Muscle of leg (tissue), 11 donors: ENCODE data around the gene SERPINF2. TPM values are rescaled to one million over a fixed set of nuclear protein-coding genes. Genes with fewer than 3 reads are reported as not detected.
"Not testable (repeated sequence)": the region's sequence is repeated elsewhere in the genome, so short reads cannot be mapped to it uniquely, and the experiment has no call there.

Source experiments
- DNase-seq: peaks from one replicate; pipeline ENCODE4 v3.0.0; 2013
- H3K27ac ChIP-seq: one replicate; pipeline ENCODE4 v1.5.1; 2013; ENCODE audit warnings: mild to moderate bottlenecking, low read length, control low read depth
- H3K27me3 ChIP-seq: one replicate; pipeline ENCODE4 v1.6.1; 2013; ENCODE audit warnings: low read length; ENCODE audit not compliant: control insufficient read depth, insufficient read depth
- H3K36me3 ChIP-seq: one replicate; pipeline ENCODE4 v1.6.1; 2013; ENCODE audit warnings: low read length; ENCODE audit not compliant: control insufficient read depth, insufficient read depth
- H3K4me1 ChIP-seq: one replicate; pipeline ENCODE4 v1.6.1; 2013; ENCODE audit warnings: low read length; ENCODE audit not compliant: control insufficient read depth, insufficient read depth
- H3K4me3 ChIP-seq: one replicate; pipeline ENCODE4 v1.5.1; 2013; ENCODE audit warnings: low read length, control low read depth
- H3K9me3 ChIP-seq: replicated peaks from 2 replicates; pipeline ENCODE4 v1.6.1; 2013; ENCODE audit warnings: low read depth, low read length; ENCODE audit not compliant: control insufficient read depth
- WGBS: methylation state at CpG from one replicate; pipeline ENCODE4 v1.1.5; 2013; ENCODE audit warnings: missing lambda C conversion rate; ENCODE audit not compliant: insufficient coverage; 5-methylcytosine and 5-hydroxymethylcytosine counted together
- polyA plus RNA-seq, 8 donors: library from polyadenylated mRNA; unstranded; fragments of 120-200 nt; gene quantifications; one replicate each; pipeline versions ENCODE4 v1.2.1 to v1.2.3, GENCODE V29; 2013; ENCODE audit warnings: inconsistent platforms in 1 of 8, low replicate concordance in 1 of 8; ENCODE audit not compliant: insufficient read length in 8 of 8, insufficient read depth in 1 of 8
- total RNA-seq: library from RNA; stranded (reverse); fragments of 120-200 nt; gene quantifications from one replicate; pipeline ENCODE4 v1.2.4, GENCODE V29; 2013

The SERPINF2 gene
- total and polyA plus RNA-seq, 9 donors, result 0.41 to 4.0 (median 0.88) TPM

DNA sequence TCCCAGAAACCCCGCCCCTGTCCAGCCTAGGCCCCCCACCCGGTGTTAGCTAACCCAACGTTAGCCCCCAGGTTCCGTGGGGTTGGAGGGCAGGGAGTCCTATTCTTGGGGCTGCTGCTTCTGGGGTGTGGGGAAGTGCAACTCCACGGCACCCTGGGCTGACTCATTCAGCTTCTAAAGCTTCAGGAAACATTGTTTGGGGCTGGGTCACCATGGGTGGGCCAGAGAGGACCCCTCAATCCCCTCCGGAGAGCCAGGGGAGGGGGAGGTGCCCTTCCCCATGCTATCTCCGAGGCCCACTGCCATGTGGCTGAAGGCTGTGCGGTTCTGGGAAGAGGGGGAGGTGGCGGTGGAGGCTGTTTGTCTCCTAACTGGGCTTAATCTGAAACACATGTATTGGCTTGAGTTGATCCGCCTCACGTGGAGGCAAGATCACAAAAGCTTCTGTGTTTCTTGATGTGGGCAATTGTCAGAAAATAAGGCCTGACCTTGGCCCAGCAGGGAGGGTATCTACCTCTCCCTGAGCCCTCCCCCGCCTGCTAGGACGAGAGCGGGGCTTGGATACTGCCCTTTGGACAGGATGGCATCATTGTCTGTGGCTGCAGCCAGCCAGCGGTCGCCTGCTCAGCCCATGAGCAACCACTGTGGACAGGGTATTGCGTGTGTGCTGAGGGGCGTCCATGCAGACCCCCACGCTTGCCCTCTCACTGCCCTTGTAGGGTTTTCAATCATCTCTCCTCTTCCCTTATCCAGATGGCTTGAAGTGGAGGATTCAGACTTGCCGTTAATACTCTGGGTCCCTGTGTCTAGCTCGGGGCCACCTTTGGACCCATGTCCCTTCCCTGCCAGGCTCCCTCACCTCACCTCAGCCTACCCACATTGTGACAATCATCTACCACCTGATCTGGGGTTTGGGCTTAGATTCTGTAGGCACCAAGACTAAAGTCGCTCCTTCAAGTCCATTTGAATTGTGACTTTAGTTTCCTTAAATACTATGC lies 20.5 kb downstream of the SERPINF2 start:
- DNase-seq, result peak; percentile 92
- Histone ChIP-seq H3K4me3 (peak overlapping the region; percentile 78), H3K27me3 (no peaks in the 10 kb centered on the region), H3K9me3 (no peaks in the 10 kb centered on the region), H3K4me1 (peaks cover 55% of the 10 kb centered on the region), H3K36me3 (peaks cover 11% of the 10 kb centered on the region), H3K27ac (peak overlapping the region; percentile 98)
- WGBS, result 9% methylated on average over 8 of the region's 22 CpGs

DNA sequence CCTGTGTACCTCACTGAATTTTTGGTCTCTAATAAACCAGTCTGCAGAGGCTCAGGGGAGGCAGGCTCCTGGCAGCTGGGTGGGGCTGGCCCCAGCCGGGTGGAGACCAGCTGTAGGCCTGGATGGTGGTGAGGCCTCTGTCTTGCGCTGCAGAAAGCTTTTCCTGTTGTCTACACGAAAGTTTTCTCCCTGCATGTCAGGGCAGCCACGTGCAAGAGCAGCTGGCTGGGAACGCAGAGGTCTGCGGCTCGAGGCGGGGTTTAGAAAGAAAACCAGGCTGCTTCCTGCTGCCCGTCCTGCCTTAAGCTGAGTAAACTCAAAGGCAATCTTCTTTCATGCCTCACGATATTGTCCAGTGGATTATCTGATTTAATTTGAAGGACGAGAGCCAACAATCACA lies 21.6 kb downstream of the SERPINF2 start:
- no peaks in the 10 kb centered on the region for H3K27me3 ChIP-seq
- peak; percentile 90 for DNase-seq
- peaks cover 15% of the 10 kb centered on the region for H3K36me3 ChIP-seq
- H3K9me3 ChIP-seq, result no peaks in the 10 kb centered on the region
- H3K4me3 ChIP-seq, result no peak overlapping the region
- peak overlapping the region; percentile 98 for H3K27ac ChIP-seq
- WGBS, result 0% methylated on average over 7 of the region's 11 CpGs
- peaks cover 55% of the 10 kb centered on the region for H3K4me1 ChIP-seq

DNA sequence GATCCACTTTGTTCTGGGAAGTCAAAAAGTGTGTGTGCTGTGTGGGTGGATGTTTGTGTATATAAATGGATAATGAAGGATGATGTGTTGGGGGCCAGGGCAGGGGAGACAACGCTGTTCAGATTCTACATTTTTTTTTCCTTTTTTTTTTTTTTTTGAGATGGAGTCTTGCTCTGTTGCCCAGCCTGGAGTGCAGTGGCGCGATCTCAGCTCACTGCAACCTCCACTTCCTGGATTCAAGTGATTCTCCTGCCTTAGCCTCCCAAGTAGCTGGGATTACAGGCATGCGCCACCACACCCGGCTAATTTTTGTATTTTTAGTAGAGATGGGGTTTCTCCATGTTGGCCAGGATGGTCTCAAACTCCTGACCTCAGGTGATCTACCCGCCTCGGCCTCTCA lies 22.0 kb downstream of the SERPINF2 start:
- Histone ChIP-seq H3K36me3 (peaks cover 15% of the 10 kb centered on the region), H3K4me1 (peaks cover 55% of the 10 kb centered on the region), H3K27ac (peak overlapping the region; percentile 98)
- not testable (repeated sequence) for H3K27me3 ChIP-seq, H3K9me3 ChIP-seq, H3K4me3 ChIP-seq, DNase-seq
- no CpG with 5 or more reads among the region's 7 CpGs for WGBS

DNA sequence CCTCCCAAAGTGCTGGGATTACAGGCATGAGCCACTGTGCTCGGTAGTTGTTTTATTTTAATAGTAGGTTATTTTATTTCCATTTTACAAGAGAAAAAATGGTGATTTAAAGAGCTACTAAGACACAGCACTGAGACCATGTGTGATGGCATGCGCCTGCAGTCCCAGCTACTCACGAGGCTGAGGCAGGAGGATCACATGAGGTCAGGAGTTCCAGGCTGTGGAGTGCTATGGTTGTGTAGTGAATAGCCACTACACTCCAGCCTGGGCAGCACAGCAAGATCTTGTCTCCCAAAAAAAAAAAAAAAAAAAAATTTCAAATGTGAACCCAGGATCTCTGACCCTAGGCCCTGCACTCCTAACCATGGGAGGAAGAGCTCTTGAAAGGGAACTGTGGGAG lies 22.9 kb downstream of the SERPINF2 start:
- DNase-seq, result no peak
- Histone ChIP-seq H3K4me1 (peaks cover 55% of the 10 kb centered on the region), H3K27ac (no peak overlapping the region), H3K4me3 (no peak overlapping the region), H3K27me3 (no peaks in the 10 kb centered on the region), H3K36me3 (peaks cover 21% of the 10 kb centered on the region), H3K9me3 (no peaks in the 10 kb centered on the region)
- no CpG with 5 or more reads among the region's 3 CpGs for WGBS

DNA sequence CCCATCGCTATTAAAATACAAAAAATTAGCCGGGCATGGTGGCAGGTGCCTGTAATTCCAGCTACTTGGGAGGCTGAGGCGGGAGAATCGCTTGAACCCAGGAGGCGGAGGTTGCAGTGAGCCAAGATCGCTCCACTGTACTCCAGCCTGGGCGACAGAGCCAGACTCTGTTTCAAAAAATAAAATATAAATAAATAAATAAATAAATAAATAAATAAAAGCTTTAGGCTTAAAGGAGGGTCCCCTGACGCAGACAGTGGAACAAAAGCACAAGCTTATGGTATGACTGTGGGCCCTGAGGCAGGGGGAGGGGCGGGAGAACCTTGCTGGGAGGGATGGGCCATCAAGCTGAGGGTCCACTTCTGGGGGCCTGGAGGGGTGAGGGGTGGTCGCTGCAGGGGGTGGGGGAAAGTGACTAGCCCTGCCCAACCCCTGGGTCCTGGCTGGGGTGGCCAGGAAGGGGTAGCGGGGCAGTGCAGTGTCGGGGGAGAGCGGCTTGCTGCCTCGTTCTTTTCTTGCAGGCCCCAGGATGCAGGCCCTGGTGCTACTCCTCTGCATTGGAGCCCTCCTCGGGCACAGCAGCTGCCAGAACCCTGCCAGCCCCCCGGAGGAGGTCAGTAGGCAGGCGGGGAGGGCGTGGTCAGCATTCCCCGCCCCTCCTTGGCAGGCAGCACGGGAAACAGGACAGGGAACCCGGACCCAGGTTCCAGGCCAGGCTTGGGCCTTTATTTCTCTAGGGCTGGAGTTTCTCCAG lies 23.9 kb downstream of the SERPINF2 start:
- Histone ChIP-seq H3K27me3 (no peaks in the 10 kb centered on the region), H3K4me1 (peaks cover 53% of the 10 kb centered on the region), H3K9me3 (no peaks in the 10 kb centered on the region), H3K36me3 (peaks cover 29% of the 10 kb centered on the region), H3K4me3 (no peak overlapping the region), H3K27ac (peak overlapping the region; percentile 66)
- WGBS, result 69% methylated on average over 9 of the region's 21 CpGs
- no peak for DNase-seq

DNA sequence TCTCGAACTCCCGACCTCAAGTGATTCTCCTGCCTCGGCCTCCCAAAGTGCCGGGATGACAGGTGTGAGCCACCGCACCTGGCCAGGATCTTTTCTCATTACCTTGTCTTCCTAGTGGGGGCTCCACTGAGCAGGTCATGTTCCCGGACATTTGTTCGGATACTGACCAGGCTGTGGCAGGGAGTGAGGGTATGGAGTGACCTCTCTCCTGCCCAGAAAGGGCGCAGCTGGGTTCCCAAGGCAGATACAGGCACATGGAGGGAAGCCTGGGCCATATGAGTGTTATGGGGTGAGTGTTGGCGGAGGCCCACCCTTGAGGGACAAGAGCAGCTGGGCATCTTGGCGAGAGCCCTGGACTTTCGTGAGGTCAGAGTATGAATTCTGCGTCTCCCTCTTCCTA lies 24.7 kb downstream of the SERPINF2 start:
- H3K27ac ChIP-seq, result peak overlapping the region; percentile 66
- DNase-seq, result no peak

DNA sequence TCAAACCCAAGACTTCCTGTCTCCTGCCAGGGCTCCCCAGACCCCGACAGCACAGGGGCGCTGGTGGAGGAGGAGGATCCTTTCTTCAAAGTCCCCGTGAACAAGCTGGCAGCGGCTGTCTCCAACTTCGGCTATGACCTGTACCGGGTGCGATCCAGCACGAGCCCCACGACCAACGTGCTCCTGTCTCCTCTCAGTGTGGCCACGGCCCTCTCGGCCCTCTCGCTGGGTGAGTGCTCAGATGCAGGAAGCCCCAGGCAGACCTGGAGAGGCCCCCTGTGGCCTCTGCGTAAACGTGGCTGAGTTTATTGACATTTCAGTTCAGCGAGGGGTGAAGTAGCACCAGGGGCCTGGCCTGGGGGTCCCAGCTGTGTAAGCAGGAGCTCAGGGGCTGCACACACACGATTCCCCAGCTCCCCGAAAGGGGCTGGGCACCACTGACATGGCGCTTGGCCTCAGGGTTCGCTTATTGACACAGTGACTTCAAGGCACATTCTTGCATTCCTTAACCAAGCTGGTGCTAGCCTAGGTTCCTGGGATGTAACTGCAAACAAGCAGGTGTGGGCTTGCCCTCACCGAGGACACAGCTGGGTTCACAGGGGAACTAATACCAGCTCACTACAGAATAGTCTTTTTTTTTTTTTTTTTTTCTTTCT lies 27.3 kb downstream of the SERPINF2 start:
- WGBS, result 46% methylated on average over 20 of the region's 21 CpGs

More for the DNA sequence above, 24.7 kb downstream of the SERPINF2 start:
- Histone ChIP-seq H3K4me3 (no peak overlapping the region), H3K9me3 (no peaks in the 10 kb centered on the region), H3K4me1 (peaks cover 45% of the 10 kb centered on the region), H3K27me3 (no peaks in the 10 kb centered on the region), H3K36me3 (peaks cover 34% of the 10 kb centered on the region)
- WGBS, result 90% methylated on average over 8 of the region's 12 CpGs

DNA sequence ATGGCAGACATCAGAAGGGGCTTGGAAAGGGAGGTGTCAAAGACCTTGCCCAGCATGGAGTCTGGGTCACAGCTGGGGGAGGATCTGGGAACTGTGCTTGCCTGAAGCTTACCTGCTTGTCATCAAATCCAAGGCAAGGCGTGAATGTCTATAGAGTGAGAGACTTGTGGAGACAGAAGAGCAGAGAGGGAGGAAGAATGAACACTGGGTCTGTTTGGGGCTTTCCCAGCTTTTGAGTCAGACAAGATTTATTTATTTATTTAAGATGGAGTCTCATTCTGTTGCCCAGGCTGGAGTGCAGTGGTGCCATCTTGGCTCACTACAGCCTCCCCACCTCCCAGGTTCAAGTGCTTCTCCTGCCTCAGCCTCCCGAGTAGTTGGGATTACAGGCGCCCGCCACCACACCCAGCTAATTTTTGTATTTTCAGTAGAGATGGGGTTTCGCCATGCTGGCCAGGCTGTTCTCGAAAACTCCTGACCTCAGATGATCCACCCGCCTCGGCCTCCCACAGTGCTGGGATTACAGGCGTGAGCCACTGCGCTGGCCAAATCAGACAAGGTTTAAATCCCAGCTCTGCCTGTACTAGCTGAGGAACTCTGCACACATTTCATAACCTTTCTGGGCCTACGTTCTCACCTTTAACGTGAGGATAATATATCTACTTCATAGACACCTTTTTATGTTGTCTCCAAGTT lies 30.5 kb downstream of the SERPINF2 start:
- H3K4me1 ChIP-seq, H3K9me3 ChIP-seq, H3K4me3 ChIP-seq, DNase-seq, H3K27ac ChIP-seq, H3K27me3 ChIP-seq: not testable (repeated sequence)
- 78% methylated on average over 9 of the region's 12 CpGs for WGBS
- peaks cover 69% of the 10 kb centered on the region for H3K36me3 ChIP-seq

More for the DNA sequence above, 27.3 kb downstream of the SERPINF2 start:
- Histone ChIP-seq H3K36me3 (peaks cover 49% of the 10 kb centered on the region), H3K4me1 (peaks cover 27% of the 10 kb centered on the region), H3K27me3 (no peaks in the 10 kb centered on the region), H3K4me3 (no peak overlapping the region), H3K9me3 (no peaks in the 10 kb centered on the region), H3K27ac (no peak overlapping the region)
- DNase-seq, result no peak

DNA sequence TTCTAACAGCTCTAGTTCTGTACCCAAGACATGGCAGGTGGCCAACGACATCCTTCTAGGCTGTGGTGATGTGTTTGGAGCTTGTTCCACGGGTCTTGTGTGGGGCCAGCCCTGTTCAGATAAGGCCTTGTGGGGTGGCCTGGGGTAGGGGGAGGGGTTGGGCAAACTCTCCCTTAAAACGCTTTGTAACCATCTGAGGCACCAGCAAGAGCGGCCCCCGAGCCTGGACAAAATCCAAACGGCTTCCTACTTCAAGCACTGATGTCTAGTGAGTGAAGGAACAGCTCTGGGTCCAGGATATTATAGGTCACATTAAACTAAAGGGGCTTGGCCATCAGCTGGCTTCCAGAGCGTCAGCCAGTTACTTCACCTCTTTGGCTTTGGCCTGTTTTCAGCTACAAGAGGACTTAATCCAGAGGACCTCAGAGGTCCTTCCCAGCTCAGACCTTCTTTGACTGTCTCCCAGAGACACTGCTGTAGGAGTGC lies 31.1 kb downstream of the SERPINF2 start:
- Histone ChIP-seq H3K27me3 (no peaks in the 10 kb centered on the region), H3K27ac (no peak overlapping the region), H3K4me3 (no peak overlapping the region), H3K9me3 (no peaks in the 10 kb centered on the region), H3K4me1 (peaks cover 5% of the 10 kb centered on the region), H3K36me3 (peaks cover 71% of the 10 kb centered on the region)
- WGBS, result 33% methylated on average over 2 of the region's 7 CpGs
- no peak for DNase-seq
